ENCODE measurements around the gene KNSTRN.
A peak's percentile ranks its signal among the peaks of the same experiment; 100 is the strongest.

Gene KNSTRN

GRCh38 chr15:40382580-40383456 lies at the start of gene KNSTRN:
Gene KNSTRN (plus strand): TSS chr15:40382721. CDS start chr15:40382836, 115 bp downstream.
- no peak for TF ChIP-seq CTCF (IDR thresholded peaks at IDR 0.05; ENCODE audit: low read depth, low read length, missing control alignments)
- peak; percentile 80 for DNase-seq (ENCODE audit: low read depth)
- H3K4me3 ChIP-seq (ENCODE audit: low read depth, low read length) = peak within 1 kb of the TSS; percentile 75
- in situ Hi-C loops (cut with HindIII; ENCODE audit: low sequenced_read_pairs) = no loop called here

DNA sequence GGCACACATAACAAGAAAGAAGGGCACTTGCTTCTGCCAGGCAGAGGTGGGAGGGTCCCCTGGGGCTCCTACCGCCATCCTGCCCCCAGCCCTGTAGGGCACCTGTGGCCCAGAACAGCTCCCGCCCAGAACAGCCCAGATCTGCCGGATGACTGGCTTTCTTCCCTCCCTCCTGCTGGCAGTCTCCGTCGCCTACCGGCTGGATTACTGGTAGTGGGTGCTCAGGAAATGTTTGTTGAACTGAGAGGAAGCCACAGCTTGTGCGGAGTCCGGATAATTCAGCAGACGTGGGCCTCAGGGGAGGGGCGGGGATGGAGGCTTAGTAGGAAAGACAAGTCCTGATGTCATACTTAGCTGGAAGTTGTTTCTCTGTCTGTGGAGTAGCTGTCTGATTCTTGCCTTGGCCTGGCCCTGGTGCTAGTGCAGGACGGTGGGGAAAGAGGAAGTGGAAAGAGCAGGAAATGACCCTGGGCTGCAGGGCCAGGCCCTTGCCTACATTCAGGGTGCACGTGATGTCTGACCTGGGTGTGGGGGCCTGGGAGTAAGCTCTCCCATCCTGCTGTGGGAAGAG lies 48.5 kb upstream of the KNSTRN start:
- TF ChIP-seq CTCF (IDR thresholded peaks at IDR 0.05; ENCODE audit: low read depth, low read length, missing control alignments) = no peak
- in situ Hi-C loops (cut with HindIII; ENCODE audit: low sequenced_read_pairs) = no loop called here
- H3K4me3 ChIP-seq (ENCODE audit: low read depth, low read length) = no peak overlapping the region
- DNase-seq (ENCODE audit: low read depth) = no peak

DNA sequence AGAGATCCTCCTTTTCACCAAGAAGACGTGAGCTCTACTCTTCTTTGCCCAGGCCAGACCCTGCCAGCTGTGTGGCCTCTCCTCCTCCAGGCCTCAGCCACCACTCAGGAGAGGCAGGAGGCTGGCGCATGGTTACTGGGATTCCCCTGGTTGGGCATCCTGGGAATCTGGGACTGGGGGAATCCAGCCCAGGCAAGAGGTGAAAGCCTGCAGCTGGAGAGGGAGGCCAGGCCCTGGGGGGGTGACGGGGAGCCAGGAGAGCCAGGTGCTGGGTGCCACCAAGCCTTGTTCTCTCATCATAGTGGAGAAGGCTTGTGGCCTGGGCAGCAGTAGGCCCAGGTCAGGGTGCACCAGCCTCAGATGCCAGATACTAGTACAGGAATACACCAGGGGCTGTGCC lies 48.0 kb upstream of the KNSTRN start:
- in situ Hi-C loops (cut with HindIII; ENCODE audit: low sequenced_read_pairs) = no loop called here
- DNase-seq (ENCODE audit: low read depth) = no peak
- H3K4me3 ChIP-seq (ENCODE audit: low read depth, low read length) = no peak overlapping the region
- TF ChIP-seq CTCF (IDR thresholded peaks at IDR 0.05; ENCODE audit: low read depth, low read length, missing control alignments) = no peak

- in situ Hi-C loops (cut with HindIII; ENCODE audit: low sequenced_read_pairs) = no loop called here
- no peak for TF ChIP-seq CTCF (IDR thresholded peaks at IDR 0.05; ENCODE audit: low read depth, low read length, missing control alignments)
- no peak for DNase-seq (ENCODE audit: low read depth)
- no peak overlapping the region for H3K4me3 ChIP-seq (ENCODE audit: low read depth, low read length)
These were observed 47.4 kb upstream of the KNSTRN start for GRCh38 chr15:40334941-40335795.

GRCh38 chr15:40335938-40336743 lies 46.4 kb upstream of the KNSTRN start:
- DNase-seq (ENCODE audit: low read depth) = no peak
- TF ChIP-seq CTCF (IDR thresholded peaks at IDR 0.05; ENCODE audit: low read depth, low read length, missing control alignments) = no peak
- in situ Hi-C loops (cut with HindIII; ENCODE audit: low sequenced_read_pairs) = no loop called here
- no peak overlapping the region for H3K4me3 ChIP-seq (ENCODE audit: low read depth, low read length)

- no peak overlapping the region for H3K4me3 ChIP-seq (ENCODE audit: low read depth, low read length)
- no peak for TF ChIP-seq CTCF (IDR thresholded peaks at IDR 0.05; ENCODE audit: low read depth, low read length, missing control alignments)
- in situ Hi-C loops (cut with HindIII; ENCODE audit: low sequenced_read_pairs) = no loop called here
- no peak for DNase-seq (ENCODE audit: low read depth)
These were observed 45.8 kb upstream of the KNSTRN start for GRCh38 chr15:40336744-40337122.
